Activated naive CD4-positive, alpha-beta T cell treated with anti-CD3 and anti-CD28 coated beads, Interleukin-2, amount 10 ng/mL, durations not matched to agents 7 days and 5 days (primary cell): ENCODE measurements around the gene PRKCA.

Source experiments
- CTCF ChIA-PET: fragments of 350-600 bp; sonication (Branson Sonifier 250); formaldehyde crosslinking; loops from one replicate; lab custom pipeline; 2021; ENCODE audit warnings: antibody characterized with exemption; lab: Charles Lee
- DNase-seq: peaks from one replicate; pipeline ENCODE4 v3.0.0-alpha.2; 2020
- H3K27ac Mint-ChIP-seq: one replicate; pipeline ENCODE4 v1.8.0; 2021; ENCODE audit warnings: mild to moderate bottlenecking, moderate library complexity, mixed read lengths
- H3K27me3 Mint-ChIP-seq: one replicate; pipeline ENCODE4 v1.8.0; 2021; ENCODE audit warnings: mild to moderate bottlenecking, mixed read lengths
- H3K36me3 Mint-ChIP-seq: one replicate; pipeline ENCODE4 v1.8.0; 2021; ENCODE audit warnings: mixed read lengths
- H3K4me1 Mint-ChIP-seq: one replicate; pipeline ENCODE4 v1.8.0; 2021; ENCODE audit warnings: mixed read lengths
- H3K4me3 Mint-ChIP-seq: one replicate; pipeline ENCODE4 v1.8.0; 2021; ENCODE audit warnings: mild to moderate bottlenecking, moderate library complexity, mixed read lengths
- H3K9me3 Mint-ChIP-seq: one replicate; pipeline ENCODE4 v1.8.0; 2021; ENCODE audit warnings: mixed read lengths

Gene PRKCA

DNA sequence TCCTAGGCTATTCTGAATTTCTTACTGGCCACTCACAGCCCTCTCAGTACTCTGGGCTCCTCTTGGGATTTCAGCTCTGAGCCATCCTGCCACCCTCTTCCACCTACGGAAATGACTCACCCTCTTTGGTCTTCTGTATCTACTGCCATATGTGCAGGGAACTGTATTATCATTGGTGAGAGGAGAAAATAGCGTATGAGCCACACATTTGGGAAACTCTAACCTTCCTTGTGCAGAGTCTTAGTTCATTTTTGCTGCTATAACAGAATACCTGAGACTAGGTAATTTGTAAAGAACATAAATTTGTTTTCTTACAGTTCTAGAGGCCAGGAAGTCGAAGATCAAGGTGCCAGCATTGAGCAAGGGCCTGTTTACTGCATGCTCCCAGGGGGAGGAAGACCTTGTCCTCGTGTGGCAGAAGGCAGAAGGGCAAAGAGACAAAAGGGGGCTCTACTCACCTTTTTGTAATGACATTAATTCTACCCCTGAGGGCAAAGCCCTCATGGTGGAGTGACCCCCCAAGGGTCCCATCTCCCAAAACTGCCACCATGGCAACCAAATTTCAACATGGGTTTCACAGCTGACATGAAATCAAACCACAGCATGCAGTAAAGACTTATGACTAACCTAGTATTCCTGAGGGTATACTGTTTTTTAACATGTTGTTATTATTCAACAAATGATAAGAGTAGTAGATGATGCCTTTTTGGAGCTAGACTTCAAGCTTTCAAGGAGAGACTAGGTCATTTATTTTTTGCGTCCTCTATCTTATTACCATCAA, 191.8 kb downstream of the PRKCA start:
- H3K27ac Mint-ChIP-seq = peak overlapping the region; percentile 43
- no peaks in the 10 kb centered on the region for H3K27me3 Mint-ChIP-seq
- CTCF ChIA-PET = no interaction called here
- H3K36me3 Mint-ChIP-seq = peaks cover 33% of the 10 kb centered on the region
- H3K9me3 Mint-ChIP-seq = no peaks in the 10 kb centered on the region
- DNase-seq = no peak
- no peak overlapping the region for H3K4me3 Mint-ChIP-seq
- peaks cover 35% of the 10 kb centered on the region for H3K4me1 Mint-ChIP-seq

DNA sequence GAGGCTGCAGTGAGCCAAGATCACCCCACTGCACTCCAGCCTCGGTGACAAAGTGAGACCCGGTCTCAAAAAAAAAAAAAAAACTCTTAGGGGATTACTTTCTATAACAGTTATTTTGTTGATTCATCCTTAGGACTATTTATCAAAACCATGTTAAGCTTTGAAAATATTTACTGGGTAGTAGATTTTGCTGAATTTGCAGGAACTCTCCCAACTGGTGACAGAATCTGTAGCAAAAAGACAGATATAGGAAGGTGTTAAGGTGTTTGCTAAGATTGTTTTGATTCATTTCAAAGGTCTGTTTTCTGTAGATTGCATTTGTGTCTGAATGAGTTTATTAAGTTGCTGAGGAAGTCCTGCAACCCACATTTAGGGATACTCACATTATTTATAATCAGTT, 192.6 kb downstream of the PRKCA start:
- Mint-ChIP-seq H3K27ac (peak overlapping the region; percentile 43), H3K36me3 (peaks cover 35% of the 10 kb centered on the region), H3K4me3 (no peak overlapping the region), H3K9me3 (no peaks in the 10 kb centered on the region), H3K27me3 (no peaks in the 10 kb centered on the region), H3K4me1 (peaks cover 35% of the 10 kb centered on the region)
- no peak for DNase-seq
- CTCF ChIA-PET = interaction anchor here (0.6 kb wide), 1 partner anchor 8 kb away, joined by 5 read pairs; no protein-coding TSS in a partner anchor

DNA sequence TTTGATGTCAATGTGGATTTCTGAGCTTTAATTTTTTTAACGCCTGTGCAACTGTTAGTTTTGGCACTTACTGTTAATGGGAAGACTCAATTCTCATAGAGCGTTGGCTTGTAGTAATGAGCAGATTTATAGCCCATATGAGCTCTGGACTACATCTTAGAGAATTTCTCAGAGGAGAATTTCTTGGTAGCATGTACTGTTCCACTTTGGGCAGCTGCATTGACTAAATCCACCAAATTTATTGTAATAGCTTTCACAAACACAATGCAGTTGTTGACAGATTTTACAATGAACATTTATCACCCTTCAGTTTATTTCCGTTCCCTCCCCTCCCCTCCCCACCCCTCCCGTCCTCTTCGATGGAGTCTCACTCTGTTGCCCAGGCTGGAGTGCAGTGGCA, 193.9 kb downstream of the PRKCA start:
- no peak overlapping the region for H3K4me3 Mint-ChIP-seq
- DNase-seq = no peak
- no peak overlapping the region for H3K27ac Mint-ChIP-seq
- no peaks in the 10 kb centered on the region for H3K9me3 Mint-ChIP-seq
- peaks cover 28% of the 10 kb centered on the region for H3K4me1 Mint-ChIP-seq
- peaks cover 39% of the 10 kb centered on the region for H3K36me3 Mint-ChIP-seq
- CTCF ChIA-PET = no interaction called here
- H3K27me3 Mint-ChIP-seq = no peaks in the 10 kb centered on the region

DNA sequence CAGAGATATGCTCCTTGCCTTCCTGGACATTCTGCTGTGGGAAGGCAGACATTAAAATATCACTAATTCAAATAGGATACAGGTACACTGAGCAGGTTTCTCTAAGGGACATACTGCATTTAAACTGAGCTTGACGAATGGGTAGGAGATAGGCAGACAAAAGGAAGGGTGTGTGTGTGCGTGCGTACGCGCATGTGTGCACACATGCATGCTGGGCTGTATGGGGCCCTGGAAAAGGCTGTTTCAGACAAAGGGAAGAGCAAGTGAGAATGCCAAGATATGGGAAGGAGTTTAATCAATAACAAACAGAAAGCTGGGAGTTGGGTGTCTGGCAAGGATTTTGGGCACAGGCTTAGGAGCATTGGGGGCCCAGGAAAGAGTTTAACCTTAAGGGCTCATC, 196.2 kb downstream of the PRKCA start:
- no peaks in the 10 kb centered on the region for H3K9me3 Mint-ChIP-seq
- no peaks in the 10 kb centered on the region for H3K27me3 Mint-ChIP-seq
- peaks cover 14% of the 10 kb centered on the region for H3K4me1 Mint-ChIP-seq
- DNase-seq = no peak
- H3K4me3 Mint-ChIP-seq = no peak overlapping the region
- H3K36me3 Mint-ChIP-seq = peaks cover 39% of the 10 kb centered on the region
- no peak overlapping the region for H3K27ac Mint-ChIP-seq
- CTCF ChIA-PET = no interaction called here

DNA sequence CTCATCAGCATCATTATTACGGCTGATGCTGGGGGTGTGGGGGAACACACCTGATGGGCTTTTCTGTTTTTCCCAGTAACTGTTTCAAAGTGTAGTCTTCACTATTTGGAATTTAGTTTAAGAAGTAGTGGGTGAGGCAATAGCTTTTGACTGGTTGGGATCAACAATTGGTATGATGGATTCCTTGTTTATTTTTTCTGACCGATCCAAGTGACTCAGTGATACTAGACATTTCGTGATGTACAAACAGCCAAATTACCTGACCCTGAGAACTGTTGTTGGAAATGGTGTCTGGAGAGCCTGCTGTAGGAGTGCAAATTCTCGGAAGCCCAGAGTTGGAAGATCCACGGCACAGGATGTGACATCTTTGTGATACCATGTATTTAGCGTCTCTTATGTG, 204.2 kb downstream of the PRKCA start:
- peak overlapping the region; percentile 14 for H3K27ac Mint-ChIP-seq
- H3K4me3 Mint-ChIP-seq = no peak overlapping the region
- H3K9me3 Mint-ChIP-seq = no peaks in the 10 kb centered on the region
- CTCF ChIA-PET = interaction anchor here (1.5 kb wide), 1 partner anchor 10 kb away, joined by 4 read pairs; no protein-coding TSS in a partner anchor
- peaks cover 34% of the 10 kb centered on the region for H3K36me3 Mint-ChIP-seq
- DNase-seq = no peak
- peaks cover 55% of the 10 kb centered on the region for H3K4me1 Mint-ChIP-seq
- no peaks in the 10 kb centered on the region for H3K27me3 Mint-ChIP-seq

DNA sequence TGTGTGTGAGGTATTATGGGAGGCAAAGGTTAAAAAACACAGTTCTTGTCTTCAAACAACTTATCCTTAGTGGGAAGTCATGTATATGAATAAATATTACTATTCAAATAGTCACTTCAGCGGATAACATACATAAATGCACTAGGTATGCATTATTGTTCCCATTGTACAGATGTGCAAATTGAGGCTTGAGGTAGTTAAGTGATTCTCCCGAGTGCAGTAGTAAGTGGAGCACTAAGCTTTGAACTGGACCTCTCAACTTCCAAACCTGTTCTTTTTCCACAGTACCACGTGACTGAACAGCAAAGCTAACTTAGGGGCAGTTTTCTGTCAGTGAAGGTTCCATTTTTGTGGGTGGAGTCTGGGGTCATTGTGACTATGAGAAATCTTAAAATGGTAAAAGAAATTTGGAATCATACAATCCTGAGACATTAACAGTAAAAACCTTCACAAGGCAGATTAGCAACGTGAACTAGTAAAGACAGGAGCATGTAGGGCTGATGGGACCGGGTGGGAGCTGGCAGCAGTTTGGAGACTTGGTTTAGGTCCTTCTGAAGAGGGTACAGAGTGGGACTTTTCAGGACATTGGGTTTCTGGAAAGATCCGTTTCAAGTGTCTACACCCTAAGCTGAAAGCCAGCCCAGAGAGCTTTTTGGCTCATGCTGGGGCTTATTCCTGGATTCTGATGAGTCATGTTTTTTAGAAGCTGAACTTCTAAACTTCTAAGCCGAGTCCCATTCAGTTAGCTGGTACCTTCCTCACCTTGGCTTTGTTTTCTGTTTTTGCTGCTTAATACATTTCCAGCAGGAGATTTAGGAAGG, 204.9 kb downstream of the PRKCA start:
- Mint-ChIP-seq H3K27me3 (no peaks in the 10 kb centered on the region), H3K36me3 (peaks cover 38% of the 10 kb centered on the region), H3K4me3 (no peak overlapping the region), H3K27ac (peak overlapping the region; percentile 69), H3K9me3 (no peaks in the 10 kb centered on the region), H3K4me1 (peaks cover 60% of the 10 kb centered on the region)
- no peak for DNase-seq
- CTCF ChIA-PET = interaction anchor here (1.5 kb wide), 1 partner anchor 9 kb away, joined by 4 read pairs; no protein-coding TSS in a partner anchor

DNA sequence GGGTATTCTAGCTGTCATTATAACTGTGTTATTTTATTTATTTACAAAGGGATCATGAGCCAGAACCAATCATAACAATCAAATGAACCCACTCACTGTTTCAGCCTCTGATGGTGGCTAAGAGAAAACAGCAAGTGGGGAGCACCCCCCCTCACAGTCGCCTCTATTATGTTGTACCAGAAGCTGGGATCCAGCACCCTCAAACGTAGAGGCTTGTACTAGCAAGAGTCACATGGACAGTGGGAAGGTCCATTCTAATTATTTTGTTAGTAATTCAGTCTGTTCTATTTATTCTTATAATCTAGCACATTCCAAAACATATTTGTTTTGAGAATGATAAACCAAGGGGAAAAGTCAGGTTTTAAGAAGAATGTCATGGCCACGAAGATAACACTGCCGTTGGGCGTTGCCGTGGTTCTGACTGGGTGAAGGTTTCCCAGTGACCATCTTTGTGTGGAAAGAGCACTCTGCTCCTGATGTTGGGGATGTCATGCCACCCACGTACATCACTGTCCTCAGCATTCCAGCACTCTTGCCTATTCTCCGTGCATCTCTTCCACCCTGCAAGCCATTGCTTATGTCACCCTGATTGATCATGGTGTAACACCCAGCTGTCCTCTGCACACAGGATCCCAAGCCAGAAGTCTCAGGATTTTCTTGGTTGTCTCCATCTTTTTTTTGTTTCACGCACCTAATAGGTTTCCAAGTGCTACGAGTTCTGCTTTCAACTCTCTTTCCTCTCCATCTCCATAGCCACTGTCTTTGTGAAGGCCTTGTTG, 205.8 kb downstream of the PRKCA start:
- no peaks in the 10 kb centered on the region for H3K27me3 Mint-ChIP-seq
- no peaks in the 10 kb centered on the region for H3K9me3 Mint-ChIP-seq
- peaks cover 64% of the 10 kb centered on the region for H3K4me1 Mint-ChIP-seq
- peaks cover 41% of the 10 kb centered on the region for H3K36me3 Mint-ChIP-seq
- no peak overlapping the region for H3K4me3 Mint-ChIP-seq
- peak overlapping the region; percentile 89 for H3K27ac Mint-ChIP-seq
- DNase-seq = no peak
- CTCF ChIA-PET = interaction anchor here (1.5 kb wide), 1 partner anchor 8 kb away, joined by 4 read pairs; no protein-coding TSS in a partner anchor

DNA sequence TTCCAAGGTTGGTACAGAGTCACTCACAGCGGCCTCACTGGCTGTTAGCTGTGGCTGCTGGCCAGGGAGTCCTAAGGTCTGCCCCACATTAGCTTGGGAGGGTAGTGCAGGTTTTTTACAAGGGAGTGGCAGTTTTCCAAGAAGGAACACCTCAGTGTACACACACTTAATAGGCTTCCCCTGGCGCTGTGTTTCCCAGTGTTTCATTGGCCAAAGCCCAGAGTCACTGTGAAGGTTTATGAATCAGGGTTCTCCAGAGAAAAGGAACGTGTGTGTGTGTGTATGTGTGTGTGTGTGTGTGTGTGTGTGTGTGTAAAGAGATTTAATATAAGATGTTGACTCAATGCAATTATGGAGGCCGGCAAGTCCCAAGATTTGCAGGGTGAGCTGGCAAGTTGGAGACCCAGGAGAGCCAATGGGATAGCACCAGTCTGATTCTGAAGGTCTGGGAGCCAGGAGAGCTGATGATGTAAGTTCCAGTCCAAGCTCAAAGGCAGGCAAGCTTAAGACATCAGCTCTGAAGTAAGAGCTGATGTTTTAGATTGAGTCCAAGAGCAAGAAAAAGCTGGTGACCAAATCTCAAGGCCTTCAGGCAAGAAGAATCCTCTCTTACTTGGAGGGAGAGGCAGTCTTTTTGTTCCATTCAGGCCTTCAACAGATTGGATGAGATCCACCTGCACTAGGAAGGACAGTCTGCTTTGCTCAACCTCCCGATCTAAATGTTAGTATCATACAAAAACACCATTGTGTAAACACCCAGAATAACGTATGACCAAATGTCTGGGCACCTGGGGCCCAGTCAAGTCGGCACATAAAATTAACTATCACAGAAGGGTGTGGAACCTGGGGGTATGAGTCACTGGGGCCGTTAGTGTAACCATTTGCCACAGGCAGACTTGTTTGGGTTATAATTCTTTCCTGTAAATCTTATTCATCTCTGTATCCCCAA, 206.8 kb downstream of the PRKCA start:
- Mint-ChIP-seq H3K27ac (peak overlapping the region; percentile 89), H3K27me3 (no peaks in the 10 kb centered on the region), H3K9me3 (no peaks in the 10 kb centered on the region), H3K36me3 (peaks cover 41% of the 10 kb centered on the region), H3K4me1 (peaks cover 66% of the 10 kb centered on the region), H3K4me3 (peak overlapping the region; percentile 41)
- DNase-seq = peak; percentile 43
- CTCF ChIA-PET = no interaction called here

DNA sequence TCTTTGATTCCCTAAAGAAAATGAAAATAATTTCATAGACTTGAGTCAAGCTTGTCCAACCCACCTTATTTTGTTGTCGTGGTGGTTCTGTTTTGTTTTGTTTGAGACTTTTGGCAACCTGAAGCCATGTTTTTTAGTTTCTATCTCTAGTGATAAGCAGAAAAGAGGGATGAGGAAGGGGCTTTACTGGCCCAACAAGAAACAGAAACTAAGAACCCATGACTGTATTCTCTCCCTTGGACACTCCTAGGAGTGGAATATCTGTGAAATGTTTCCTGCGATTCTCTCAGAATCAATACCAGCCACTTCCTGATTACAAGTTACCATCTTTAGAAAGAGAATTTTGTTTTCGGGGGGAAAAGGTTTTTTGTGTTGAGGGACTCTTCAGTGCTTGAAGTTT, 207.5 kb downstream of the PRKCA start:
- CTCF ChIA-PET = no interaction called here
- Mint-ChIP-seq H3K4me1 (peaks cover 66% of the 10 kb centered on the region), H3K27ac (peak overlapping the region; percentile 89), H3K27me3 (no peaks in the 10 kb centered on the region), H3K36me3 (peaks cover 48% of the 10 kb centered on the region), H3K4me3 (peak overlapping the region; percentile 41), H3K9me3 (no peaks in the 10 kb centered on the region)
- DNase-seq = no peak

DNA sequence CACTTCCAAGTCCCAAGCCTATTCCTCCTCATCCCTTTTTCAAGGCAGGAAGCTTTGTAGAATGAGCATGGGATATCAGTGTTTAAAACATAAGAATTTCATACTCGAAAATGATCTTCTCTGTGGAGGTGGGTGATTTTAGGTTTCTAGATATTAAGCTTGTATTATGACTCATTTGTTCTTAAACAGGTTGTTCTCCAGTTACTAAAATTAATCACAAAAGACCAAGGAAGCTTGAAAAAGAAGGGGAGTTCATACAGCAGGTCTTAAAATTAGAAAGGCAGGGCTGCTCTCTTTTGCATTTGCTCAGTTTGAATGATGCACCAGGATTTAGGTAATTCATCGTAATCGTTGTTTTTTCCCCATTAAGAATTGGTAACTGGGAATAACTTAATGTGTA, 208.7 kb downstream of the PRKCA start:
- H3K4me1 Mint-ChIP-seq = peaks cover 69% of the 10 kb centered on the region
- CTCF ChIA-PET = interaction anchor here (1.2 kb wide), 1 partner anchor 44 kb away, joined by 3 read pairs; no protein-coding TSS in a partner anchor

DNA sequence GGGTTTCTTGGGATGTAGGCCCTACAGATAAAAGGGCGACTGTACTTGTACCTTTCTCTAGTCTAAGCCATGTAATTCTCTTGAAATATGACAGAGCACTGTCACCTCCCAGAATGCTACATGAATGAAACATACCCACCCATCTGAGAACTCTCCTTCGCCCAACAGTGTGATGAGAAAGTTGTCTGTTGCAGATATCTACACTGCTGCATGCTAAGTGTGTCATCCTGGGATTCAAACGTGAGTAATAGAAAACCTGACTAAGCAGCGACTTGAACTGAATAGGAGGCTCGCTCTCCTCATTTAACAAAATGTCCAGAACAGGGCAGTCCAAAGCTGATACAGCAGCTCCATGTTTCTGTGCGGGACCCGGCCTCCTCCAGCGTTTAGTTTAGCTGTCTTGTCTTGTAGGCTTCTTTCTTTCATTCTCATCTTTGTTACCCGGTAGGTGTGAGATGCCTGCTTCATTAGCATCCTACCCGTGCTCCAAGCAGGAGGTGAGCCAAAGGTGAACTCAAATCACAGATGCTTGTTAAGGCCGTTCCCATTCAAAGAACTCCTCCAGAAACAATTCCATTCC, 211.9 kb downstream of the PRKCA start:
- H3K36me3 Mint-ChIP-seq = peaks cover 49% of the 10 kb centered on the region
- H3K4me3 Mint-ChIP-seq = no peak overlapping the region
- CTCF ChIA-PET = no interaction called here
- H3K27ac Mint-ChIP-seq = no peak overlapping the region
- no peak for DNase-seq
- H3K27me3 Mint-ChIP-seq = no peaks in the 10 kb centered on the region
- H3K9me3 Mint-ChIP-seq = no peaks in the 10 kb centered on the region
- peaks cover 55% of the 10 kb centered on the region for H3K4me1 Mint-ChIP-seq

More for the DNA sequence above, 208.7 kb downstream of the PRKCA start:
- no peak for DNase-seq
- Mint-ChIP-seq H3K27me3 (no peaks in the 10 kb centered on the region), H3K27ac (peak overlapping the region; percentile 2), H3K36me3 (peaks cover 56% of the 10 kb centered on the region), H3K4me3 (no peak overlapping the region), H3K9me3 (no peaks in the 10 kb centered on the region)

DNA sequence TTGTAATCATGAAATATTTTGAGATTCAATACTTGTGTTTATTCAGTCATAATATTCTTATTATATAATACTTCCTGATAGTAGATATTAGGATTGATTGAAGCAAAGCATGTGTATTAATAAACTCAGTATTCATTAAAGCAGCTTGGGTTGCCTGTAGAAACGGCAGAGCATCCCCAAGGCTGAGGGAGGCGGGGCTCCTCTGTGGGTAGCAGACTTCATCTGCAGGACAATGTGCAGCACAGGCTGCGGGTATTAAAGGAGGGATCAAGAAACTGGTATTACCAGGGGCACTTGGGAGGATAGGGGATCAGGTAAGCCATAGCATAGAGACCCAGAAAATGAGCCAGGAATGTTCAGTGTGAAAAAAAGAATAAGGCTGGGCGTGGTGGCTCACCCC, 213.6 kb downstream of the PRKCA start:
- Mint-ChIP-seq H3K27me3 (no peaks in the 10 kb centered on the region), H3K27ac (peak overlapping the region; percentile 56), H3K4me1 (peaks cover 47% of the 10 kb centered on the region), H3K9me3 (no peaks in the 10 kb centered on the region), H3K36me3 (peaks cover 50% of the 10 kb centered on the region), H3K4me3 (no peak overlapping the region)
- CTCF ChIA-PET = interaction anchor here (1.3 kb wide), 1 partner anchor 9 kb away, joined by 4 read pairs; no protein-coding TSS in a partner anchor
- DNase-seq = no peak
